GM18511 (cell line): ENCODE data around the gene ADTRP.
A peak's percentile ranks its signal among the peaks of the same experiment; 100 is the strongest.

Experiments used
- ATAC-seq: cut with Tn5 transposase; IDR thresholded peaks from one replicate; pipeline ENCODE4 v1.9.1; 2021; ENCODE audit warnings: mild to moderate bottlenecking, moderate library complexity; ENCODE audit not compliant: unreplicated experiment

ADTRP gene

DNA sequence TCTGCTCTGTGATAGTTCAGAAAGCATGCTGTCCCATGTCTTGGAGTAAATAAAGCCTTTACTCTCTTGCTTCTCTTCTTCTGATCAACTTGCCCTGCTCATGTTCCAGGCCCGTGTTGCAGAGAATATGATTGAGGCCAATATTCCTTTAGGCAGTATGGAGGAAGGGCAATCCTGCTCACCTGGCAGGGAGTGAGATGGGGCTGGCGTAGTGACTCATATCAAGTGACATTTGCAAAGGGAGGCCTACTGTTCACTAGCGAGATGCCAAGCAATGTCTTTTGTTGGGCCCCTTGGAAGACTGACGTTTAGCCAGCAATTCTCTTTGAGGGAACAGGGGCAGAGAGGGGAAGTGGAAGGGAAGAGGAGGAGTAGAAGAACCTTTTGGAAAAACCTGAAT lies 19.7 kb downstream of the ADTRP start:
- ATAC-seq: no peak

DNA sequence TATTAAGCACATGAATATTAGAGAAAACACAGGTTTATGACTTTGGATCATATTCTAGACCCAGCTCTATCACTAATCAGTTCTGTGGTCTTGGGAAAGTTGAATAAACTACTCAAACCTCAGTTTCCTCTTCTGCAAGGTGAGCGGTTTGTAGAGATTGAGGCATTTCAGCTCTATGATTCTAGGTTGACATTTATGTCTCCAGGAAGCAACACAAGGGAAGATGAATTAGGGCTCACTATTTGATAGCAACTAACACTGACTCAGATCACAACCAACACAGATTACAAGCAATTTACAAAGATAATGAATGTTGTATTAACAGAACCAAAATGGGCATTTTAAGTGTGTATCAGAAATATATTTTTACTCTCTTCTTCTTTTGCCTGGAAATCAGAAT lies 21.9 kb downstream of the ADTRP start:
- ATAC-seq: no peak

DNA sequence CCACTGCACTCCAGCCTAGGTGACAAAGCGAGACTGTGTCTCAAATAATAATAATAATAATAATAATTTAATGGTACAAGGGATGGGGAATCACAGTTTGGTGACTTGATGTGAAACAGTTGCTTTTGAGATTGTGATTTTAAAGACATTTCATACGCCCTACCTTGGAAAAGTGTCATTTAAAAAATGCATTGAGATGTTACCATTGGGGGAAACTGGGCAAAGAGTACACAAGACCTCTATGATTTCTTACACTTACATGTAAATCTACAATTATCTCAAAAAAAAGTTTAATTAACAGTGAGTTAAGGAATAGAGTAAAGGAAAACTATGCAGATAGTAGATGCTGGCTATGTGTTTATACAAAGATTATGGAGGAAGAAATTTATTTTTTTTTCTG lies 22.3 kb downstream of the ADTRP start:
- no peak for ATAC-seq

DNA sequence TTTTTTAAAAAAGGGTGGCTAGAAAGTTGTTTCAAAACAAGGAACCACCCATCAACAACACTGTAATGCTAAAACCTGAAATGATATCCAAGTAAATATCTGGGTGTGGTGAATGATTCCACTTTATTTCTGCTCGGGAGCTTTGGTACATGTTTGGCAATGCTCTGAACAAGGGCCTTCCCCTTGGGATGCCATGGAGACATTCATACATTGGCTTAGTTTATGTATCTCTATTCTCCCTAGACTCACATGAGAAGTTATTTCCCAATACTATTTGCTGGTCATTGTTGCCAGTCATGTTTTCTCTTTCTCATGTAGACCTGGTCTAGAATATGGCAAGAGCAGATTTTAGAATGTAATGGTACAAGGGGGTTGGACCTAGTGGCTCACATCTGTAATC lies 22.9 kb downstream of the ADTRP start:
- no peak for ATAC-seq

DNA sequence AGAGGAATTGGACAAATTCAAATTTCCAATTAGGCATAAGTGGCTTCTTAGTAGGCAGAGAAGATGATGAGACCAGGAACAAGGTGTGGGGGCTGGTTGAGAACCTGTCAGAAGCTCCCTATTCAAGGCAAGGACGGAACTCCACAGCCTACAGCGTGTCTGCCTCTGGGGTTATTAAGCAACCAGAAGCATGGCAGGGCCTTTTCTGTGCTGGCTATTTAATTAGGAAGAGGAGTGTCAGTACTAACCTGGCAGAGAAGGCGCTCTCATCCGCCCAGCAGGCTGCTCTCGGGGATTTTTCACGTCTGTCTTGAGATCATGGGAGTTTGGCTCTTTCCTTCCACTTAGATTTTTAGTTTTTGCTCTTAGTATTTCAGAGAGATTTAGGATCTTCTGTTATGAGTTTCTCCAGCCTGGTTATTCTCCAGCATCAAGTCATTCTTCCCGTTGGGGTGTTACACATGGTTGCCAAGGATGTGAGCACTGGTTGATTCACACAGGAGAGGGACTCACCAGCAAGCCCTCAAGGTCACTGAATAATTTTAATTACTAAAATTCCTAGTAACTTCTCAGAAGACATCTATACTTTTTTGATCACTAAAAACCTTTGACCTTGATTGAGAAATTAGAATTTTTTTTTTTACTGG lies 23.9 kb downstream of the ADTRP start:
- ATAC-seq: no peak

DNA sequence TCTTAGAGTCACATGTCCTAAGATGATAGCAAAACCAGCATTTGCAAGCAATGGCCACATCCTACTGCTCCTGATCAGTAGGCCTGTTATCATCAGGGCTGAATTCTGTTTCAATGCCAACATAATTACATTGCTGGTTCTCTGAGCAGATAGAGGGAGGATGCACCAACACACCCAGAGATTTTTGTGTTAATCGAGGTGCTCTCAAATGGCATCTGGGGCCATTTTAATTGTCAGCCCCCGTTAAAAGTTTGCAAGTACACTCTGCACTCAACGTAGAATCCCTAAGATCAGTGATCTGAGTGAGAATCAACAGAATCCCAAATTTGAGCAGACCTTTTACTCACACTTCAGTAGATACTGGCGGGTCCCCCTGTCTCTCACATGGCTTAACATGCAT lies 24.8 kb downstream of the ADTRP start:
- ATAC-seq: no peak

DNA sequence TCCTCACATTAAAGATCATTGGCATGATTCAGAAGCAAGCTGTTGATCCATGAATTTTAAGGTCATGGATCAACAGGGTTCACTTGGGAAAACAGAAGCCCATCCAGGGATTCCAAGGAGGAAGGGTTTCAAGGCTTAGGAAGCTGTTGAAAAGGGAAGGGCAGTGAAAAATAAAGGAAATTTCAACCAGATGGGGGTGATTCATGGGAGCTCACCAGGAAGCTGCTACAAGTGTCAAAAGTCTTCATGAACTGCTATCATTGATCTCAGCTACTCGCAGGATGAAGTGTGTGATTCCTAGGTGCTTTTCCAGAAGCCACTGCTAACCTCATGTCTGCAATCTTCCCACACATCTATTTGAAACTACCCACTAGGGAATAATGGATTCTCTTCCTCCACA lies 26.2 kb downstream of the ADTRP start:
- no peak for ATAC-seq

DNA sequence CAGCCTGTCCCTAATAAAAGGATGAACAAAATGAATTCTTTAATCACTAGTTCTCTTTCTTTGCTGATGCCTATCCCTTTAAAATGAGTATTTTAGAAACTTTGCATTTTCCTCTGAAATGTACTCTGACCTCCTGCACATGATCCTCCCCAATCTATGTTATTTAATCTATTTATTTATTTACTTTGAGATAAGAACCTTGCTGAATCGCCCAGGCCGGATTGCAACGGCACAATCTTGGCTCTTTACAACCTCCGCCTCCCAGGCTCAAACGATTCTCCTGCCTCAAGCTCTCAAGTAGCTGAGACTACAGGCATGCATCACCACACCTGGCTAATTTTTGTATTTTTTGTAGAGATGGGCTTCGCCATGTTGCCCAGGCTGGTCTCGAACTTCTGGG lies 27.9 kb downstream of the ADTRP start:
- ATAC-seq: no peak

DNA sequence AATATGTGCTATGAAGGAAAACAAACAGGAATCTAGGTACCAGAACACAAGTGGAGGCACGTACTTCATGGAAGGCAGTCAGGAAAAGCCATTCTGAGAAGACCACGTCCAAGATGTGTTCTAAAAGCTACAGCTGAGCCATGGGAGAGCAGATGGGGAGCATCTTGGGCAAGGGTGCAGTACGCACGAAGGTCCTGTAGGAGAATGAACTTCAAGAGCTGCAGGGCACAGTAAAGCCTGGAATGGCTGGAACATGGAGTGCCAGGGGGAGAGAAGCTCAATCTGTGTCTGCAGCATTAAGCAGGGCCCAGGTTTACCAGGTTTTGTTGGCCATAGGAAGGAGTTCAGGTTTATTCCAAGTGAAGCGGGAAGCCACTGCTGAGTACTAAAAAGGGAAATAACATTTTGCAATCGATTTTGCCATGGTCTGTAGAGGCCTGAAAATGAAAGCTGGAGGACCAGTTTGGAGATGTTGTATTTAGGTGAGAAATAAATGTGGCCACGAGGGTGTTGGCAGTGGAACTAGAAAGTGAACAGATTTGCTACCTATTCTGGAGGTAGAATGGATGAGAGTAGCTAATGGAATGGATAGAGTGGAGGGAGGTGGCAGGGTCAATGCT lies 29.9 kb downstream of the ADTRP start:
- no peak for ATAC-seq

DNA sequence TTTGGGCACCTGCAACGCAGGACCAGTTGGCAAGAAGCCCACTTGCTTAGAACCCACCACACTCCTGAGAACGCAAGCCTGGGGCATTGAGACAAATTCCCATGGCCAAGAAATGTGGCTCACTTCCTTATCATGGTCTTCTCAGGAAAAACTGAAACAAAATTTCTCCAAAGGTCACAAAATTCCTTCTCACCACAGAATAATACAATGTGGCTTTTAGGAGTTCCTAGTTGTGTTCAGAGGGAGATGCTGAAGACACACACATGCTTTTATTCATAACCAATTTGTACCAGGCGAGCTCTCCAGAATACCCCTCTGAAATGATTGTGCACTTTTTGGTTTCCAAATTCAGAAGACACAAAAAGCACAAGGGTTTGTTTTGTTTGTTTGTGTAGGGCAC lies 31.6 kb downstream of the ADTRP start:
- ATAC-seq: no peak

DNA sequence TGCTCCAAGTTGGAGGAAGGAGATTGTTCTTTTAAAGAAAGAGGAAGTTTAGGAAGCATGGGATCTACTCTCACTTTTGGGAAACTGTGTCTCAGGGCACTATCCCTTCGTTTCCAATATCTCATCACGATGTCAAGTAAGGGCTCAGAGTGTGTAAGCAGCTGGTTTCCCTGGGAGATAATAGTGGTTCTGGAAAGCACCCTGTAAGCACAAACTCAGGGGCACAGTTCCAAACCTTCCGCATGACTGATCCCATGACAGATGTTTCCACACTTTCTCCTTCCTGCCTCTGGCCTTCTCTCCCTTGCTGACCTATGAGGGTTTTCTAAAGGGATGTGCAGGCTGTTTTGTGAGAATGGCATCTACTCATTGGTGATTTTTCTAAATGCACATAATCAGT lies 33.9 kb downstream of the ADTRP start:
- no peak for ATAC-seq

DNA sequence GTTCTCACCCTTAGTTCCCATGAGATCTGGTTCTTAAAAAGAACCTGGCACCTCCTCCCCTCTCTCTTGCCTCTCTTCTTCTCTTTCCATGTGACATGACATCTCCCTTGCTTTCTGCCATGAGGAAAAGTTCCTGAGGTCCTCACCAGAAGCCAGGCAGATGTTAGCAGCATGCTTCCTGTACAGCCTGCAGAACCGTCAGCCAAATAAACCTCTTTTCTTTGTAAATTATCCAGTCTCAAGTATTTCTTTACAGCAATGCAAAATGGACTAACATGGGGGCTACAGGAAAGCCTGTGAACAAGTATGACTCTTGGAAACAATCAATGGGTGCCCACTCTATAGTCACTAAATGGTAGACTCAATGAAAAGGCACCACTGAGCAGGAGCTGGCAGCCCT lies 34.5 kb downstream of the ADTRP start:
- ATAC-seq: no peak

DNA sequence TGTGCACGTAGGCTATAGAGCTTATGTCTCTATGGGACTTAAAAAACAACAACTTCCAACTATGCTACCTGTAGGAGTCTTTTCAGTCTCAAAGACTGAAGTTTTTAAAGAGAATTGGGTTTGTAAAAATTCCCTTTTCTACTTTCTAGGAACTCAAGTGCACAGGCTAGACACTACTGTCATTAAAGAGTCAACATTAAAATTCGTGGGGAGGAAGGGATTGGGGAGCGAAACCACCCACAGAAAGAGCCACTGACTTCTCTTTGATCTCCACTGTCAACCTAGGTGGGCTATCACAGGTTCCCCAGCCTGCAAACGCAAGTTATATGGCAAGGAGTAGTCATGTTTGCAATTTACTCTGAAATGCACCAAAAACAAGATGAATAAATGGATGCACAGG lies 37.7 kb downstream of the ADTRP start:
- no peak for ATAC-seq

DNA sequence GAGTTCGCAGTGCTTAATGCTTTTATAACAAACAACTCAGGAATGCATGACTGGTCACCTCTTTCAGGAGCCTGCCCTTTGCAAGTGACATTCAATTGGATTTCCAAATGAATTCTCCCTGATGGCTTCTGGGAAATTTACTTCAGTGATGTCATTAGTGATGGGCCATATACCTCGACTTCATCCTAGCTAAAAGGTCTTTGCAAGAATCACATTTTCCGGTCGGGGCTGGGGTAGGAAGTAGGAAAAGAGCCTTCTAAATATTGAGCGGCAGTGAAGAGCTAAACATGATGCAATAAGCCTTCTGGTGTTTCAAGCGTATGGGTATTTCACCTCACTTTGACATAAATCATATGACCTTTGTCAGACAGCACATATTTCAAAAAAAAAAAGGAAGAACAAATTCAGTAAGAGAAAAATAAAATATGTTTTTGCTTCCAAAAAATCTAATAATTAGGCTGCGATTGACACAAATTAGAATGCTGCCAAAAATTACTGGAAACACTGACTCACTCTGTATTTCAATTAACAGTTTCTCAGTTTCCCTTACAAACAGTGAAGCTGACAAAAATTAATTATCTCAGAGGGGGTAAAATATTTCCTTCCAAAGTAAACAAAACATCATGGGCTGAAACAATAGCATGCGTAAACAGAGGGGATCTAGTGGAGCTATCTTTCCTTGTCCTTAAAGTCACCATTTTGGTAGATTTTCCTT lies 39.8 kb downstream of the ADTRP start:
- no peak for ATAC-seq

DNA sequence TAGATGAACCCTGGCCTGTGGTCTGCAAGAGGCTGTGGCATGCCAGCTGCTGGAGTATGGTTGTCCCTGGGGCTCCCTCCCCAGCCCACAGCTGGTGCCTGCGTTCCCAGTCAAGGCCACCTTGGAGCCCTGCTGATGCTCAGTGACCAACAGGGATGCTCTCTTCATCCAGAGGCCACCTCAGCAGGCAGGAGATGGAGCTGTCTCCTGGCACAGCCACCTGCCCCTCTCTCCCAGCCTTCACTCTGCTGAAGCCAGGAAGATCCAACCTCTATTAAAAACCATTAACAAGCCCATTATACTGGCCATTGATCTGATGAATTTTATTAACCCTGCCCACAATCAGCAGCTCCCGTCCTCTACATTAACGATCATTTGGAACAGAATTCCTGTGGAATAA lies 40.4 kb downstream of the ADTRP start:
- ATAC-seq: no peak

DNA sequence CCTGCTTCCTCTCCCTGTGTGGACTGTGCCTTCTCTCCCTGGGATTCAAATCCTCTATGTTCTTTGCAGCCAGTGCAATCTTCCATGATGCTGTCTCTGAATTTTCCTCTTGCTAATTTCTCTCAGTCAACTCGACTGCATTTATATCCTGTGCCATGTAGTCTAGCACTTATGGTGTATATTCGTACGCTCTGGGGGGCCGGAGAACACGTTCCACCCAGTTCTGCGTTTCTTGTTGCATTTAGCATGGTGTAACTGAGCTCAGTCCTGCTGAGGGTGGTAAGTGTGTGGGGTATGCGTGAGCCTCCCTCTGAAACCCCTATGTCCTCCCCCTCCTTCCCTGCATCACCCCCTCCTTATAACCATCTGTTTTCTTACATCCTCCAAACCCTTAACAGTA lies 42.0 kb downstream of the ADTRP start:
- ATAC-seq: no peak

DNA sequence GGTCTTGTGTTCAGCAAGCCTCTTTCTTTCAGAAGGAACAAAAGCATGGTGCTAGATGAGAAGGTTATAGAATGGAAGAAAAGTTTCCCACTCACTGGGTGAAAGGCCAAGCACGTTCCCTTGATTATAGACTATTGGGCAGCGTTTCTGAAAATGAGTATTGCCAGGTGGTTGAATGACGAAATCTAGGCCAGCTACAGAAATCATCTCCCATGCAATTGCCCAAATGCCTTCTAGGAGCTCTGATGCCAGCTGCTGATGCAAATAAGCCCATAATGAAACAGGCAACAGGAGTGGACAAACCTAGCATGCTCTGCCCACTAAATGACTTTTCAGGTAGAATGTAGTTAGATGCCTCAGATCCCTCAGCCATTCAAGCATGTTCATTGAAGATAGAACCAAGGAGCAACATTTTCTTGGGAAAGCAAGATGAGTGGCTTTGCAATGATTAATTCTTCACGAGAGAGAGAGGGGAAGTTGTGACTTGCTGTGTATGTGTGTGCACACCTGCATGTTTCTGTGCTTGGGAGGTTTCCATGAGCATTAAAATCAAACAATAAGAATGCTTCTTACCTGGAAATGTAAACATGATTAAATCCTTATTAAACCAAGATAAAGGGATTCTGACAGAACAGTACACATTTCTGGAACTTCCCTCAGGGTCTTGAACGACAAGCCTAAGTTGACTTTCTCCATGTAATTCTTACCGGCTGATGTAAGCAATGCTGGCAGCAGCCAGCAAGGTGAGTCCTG lies 43.6 kb downstream of the ADTRP start:
- ATAC-seq: no peak

DNA sequence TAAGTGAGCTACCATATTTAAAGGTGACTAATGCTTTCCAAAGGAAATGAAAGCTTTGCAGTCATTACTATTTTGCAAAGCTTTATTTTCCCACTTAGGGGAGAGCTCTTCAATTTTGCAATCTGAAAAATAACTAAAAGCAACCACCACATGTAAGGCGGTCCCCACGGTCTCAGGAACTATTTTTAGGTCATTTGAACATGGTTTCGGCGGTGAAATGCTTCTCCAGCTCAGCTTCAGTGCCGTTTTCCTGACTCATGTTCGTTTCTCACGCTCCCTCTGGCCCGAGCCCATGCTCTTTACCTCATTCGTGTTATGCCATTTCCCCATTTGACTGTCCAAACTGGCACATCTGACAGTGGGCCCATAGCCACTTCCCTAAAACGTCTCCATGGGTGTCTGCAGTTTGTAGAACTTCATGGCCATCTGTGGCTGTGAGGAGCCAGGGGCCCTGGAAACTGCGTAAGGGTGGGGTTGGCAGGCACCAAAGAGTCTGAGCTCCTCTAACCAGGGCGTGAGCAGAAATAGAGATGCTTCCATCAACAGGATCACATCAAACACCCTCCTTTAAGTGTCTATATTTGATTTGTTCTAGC lies 46.5 kb downstream of the ADTRP start:
- peak; percentile 82 for ATAC-seq

DNA sequence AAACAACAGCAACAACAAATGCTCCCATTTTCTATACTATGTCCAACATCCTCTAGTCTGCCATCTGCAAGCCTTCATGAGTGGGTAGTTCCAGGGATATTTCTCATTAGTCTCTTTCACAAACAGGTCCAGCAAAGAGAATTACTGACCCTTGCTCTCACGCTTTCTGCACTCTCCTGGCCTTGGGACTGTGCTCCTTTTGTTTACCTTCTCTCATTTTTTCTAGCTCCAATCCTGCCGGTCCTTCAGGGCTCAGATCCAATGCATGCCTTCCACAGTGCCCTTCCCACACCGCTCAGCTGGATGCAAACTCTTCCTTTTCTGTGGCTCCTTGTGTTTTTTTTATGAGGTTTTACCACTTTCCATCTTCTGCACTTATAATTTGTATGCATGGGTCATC lies 47.2 kb downstream of the ADTRP start:
- no peak for ATAC-seq

DNA sequence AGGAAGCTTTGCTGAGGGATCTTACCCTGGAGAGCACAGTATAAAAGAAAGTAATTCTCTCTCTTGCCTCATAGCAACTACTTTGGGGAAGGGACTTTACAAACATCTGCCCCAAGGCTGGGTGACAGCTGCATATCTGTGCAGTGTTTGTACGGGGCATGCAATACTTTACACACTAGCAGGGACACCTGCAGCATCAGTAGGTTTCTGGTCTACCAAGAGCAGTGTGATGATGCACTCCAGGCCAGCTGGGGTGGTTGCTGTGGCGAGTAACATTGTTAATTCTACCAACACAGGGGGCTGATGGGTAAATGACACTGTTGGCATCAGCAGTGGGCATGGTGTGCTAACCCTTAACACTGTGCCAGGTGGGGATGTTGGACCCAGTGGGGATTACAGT lies 48.0 kb downstream of the ADTRP start:
- ATAC-seq: peak; percentile 60

DNA sequence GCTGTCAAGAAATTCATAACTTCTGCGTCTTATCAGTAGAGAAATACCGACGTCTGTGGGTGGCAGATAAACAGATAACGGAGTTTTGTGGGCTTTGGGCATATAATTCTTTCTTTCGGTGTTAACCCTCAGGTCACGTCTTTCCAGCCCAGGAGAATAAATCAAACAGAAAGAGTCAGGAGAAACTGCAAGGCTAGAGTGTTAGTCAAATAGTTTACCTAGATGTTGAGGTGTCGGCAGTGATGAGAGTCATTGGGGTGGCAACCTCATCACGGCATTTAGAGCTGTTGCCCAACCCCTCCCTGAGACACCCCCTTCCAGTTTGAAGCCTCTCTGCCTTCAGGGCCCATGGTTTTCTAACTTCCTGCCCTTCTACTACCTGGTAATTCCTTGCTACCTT lies 49.5 kb downstream of the ADTRP start:
- ATAC-seq: no peak
